ENCODE results near the gene LLPH. TPM values are rescaled to one million over a fixed set of nuclear protein-coding genes. Genes with fewer than 3 reads are reported as not detected.

LLPH gene
- 10 to 100 TPM; 30.6 to 31.5 TPM for total RNA-seq

GRCh38 chr12:66130267-66131066 is at the start of gene LLPH:
Gene LLPH, minus strand, starts transcription at chr12:66130750. Its CDS starts 1,644 bp downstream, at chr12:66129106.

DNA sequence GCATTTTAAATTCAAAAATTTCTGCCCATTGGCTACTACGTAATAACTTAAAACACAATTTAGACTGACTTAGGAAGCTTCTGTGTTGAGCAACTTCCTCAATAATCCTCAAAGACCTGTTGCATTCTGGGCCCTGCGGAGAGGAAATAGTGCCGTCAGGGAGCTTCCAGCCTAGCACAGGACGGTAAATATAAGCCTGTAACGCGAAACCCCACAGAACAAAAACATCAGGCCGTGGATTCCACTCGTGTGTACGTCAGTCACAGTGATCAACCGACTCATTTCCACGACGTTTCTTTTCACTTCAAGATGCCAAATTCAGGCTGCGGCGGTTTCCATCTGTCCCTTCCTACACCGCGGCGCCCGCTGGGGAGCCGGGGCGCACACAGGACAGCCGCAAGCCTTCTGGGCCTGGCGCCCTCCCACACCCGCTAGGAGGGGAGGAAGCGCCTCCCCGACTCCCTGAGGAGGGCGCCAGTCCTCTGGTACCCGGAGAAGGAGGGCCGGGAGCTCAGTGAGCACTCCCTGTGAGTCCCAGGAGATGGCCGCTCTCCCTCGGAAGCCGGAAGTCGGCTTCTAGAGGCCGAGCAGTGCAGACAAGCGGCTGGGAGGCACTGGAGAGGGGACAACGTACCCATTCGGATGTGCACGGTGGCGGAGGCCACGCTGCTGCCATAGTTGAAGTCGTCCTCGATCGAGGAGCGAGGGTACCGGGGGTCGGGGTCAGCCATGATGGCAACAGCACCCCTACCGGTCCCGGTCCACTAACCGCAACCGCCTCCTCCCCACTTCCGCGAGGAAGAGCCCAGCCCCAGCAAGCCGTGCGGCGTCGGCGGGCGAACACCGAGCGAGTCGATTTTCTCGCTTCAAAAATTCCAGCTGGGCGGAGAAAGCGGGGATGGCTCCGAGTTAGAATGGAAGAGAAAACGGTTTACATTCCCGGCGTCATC is 38.9 kb upstream of the LLPH start, which contains the start of gene TMBIM4:
TSS of gene TMBIM4 (minus strand) at position 776 of the 950 bp plus-strand sequence. CDS start at position 731, 45 bp downstream.

Other genes starting within 250 kb of the LLPH start
- gene TMBIM4, start 39.2 kb upstream of the LLPH start, total RNA-seq: 10 to 100 TPM; 76.3 to 79.2 TPM
- gene IRAK3, start 58.5 kb upstream of the LLPH start, total RNA-seq: under 1 TPM; 0.30 to 0.34 TPM
- 10 to 100 TPM; 34.5 to 34.8 TPM for gene HELB, start 171.7 kb upstream of the LLPH start, total RNA-seq